Neural cell (in vitro differentiated cells): Measurements from ENCODE around the gene PTPRD.

Source experiments
- CTCF ChIP-seq: fragments of 450-650 bp; IDR thresholded peaks from 2 replicates; pipeline ENCODE4 v1.5.1; 2014; ENCODE audit warnings: antibody characterized with exemption, mild to moderate bottlenecking, moderate library complexity; ENCODE audit not compliant: poor library complexity, severe bottlenecking
- EZH2 ChIP-seq: fragments of 200-600, 300-800 bp; shearing (Covaris generic), sonication (generic); IDR thresholded peaks from 2 replicates; pipeline ENCODE4 v1.6.1; 2014; ENCODE audit warnings: antibody characterized with exemption, low read length, borderline replicate concordance, mild to moderate bottlenecking; ENCODE audit not compliant: insufficient read depth, poor library complexity, severe bottlenecking

DNA sequence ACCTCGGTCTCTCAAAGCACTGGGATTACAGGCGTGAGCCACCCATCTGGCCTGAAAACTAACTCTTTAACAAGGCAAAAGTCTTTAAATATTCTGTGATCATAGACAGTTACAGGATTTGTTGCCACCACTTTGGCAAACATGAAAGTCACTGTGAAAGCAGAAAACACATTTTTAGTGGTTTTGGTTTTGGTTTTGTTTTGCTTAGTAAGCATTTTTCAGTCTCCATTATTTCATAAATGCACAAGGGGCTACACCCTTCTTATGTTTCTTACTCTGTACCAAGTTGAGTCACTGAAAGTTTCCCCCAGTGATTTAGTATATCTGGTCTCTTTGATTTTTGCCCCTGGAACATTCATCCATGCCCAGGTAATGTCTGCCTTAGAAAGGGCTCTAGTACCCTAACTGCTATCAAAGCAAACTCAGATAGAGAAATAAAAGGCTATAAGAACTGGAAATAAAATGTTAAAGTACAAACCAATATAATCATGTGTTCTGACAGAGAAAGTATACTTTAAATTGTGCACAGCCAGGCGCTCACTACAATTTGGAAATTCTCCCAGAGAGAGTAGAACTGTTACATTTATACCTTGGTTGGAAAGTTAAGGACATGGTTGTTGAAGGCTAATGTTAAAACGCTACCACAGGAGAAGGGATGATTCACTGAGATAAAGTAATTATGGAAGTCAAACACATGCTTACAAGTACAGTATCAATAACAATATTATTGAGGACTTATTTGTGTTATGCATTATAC lies 1790.7 kb downstream of the PTPRD start:
- TF ChIP-seq CTCF (no peak), EZH2 (no peak)
